H7 (cell line): ENCODE results near the gene CHRM2. TPM values are rescaled to one million over a fixed set of nuclear protein-coding genes. Genes with fewer than 3 reads are reported as not detected.
A peak's percentile ranks its signal among the peaks of the same experiment; 100 is the strongest.

Source experiments
- DNase-seq: peaks from one replicate; pipeline ENCODE4 v3.0.0; 2012
- H3K27me3 ChIP-seq: 2 replicates; pipeline ENCODE4 v1.6.0; 2011; ENCODE audit warnings: mild to moderate bottlenecking, low read length; ENCODE audit not compliant: control insufficient read depth, insufficient read depth
- H3K36me3 ChIP-seq: replicated peaks from 2 replicates; pipeline ENCODE4 v1.5.1; 2011; ENCODE audit warnings: low read length; ENCODE audit not compliant: control insufficient read depth, insufficient read depth
- H3K4me3 ChIP-seq: 2 replicates; pipeline ENCODE4 v1.5.1; 2011; ENCODE audit warnings: low read depth, mild to moderate bottlenecking, control low read depth, low read length, moderate library complexity; ENCODE audit not compliant: insufficient read depth
- total RNA-seq: library from RNA; depleted of rRNA; stranded (reverse); fragments of >200 nt; shearing (Covaris generic); gene quantifications from 2 replicates; pipeline ENCODE4 v1.2.3, GENCODE V29; 2014

The CHRM2 gene
- total RNA-seq, 1 experiment from 2014 or later: not detected

DNA sequence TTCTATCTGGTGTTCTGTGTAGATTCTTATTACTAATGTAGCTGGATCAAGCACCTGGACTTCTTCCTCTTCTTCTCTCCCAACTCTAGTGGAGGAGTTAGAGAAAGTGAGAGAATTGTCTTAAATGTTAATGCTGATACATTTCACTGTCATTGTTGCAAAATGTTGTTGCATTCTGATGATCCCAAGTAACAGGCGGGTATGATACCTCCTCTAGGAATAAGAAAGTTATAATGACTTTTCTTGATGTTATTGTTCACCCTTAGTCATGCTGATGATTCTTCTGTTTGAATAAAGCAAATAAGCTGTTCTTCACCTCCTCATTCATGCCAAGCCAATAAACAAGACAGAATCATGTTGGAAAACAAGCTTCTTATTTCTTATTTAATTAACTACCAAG lies 9.1 kb downstream of the CHRM2 start:
- no peaks in the 10 kb centered on the region for H3K36me3 ChIP-seq
- DNase-seq: no peak
- H3K27me3 ChIP-seq: peaks cover 12% of the 10 kb centered on the region
- H3K4me3 ChIP-seq: no peak overlapping the region

- no peaks in the 10 kb centered on the region for H3K36me3 ChIP-seq
- H3K27me3 ChIP-seq: peaks cover 7% of the 10 kb centered on the region
- DNase-seq: no peak
These were observed 9.5 kb downstream of the CHRM2 start for GRCh38 chr7:136877990-136878389.

DNA sequence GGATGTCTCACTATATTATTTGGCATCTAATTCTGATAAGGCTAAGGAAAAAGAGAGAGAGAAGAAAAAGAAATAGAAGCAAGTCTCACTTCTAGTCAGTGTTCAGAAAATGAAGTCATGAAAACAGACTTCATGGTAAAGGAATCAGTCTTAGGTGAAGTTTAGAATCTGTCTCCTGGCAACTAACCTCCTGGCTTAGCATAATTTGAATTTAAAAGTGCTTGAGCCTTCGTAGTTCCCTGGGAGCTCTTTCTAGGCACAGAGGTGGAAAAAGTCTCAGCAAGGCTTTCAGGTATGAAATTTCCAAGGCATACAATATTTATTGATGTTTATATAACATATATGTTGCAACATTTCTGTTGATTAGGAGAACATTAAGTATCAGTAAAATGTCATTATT lies 10.4 kb downstream of the CHRM2 start:
- H3K36me3 ChIP-seq: no peaks in the 10 kb centered on the region
- no peak for DNase-seq
- H3K4me3 ChIP-seq: no peak overlapping the region
- H3K27me3 ChIP-seq: no peaks in the 10 kb centered on the region

More at GRCh38 chr7:136877990-136878389, 9.5 kb downstream of the CHRM2 start:
- H3K4me3 ChIP-seq: no peak overlapping the region

DNA sequence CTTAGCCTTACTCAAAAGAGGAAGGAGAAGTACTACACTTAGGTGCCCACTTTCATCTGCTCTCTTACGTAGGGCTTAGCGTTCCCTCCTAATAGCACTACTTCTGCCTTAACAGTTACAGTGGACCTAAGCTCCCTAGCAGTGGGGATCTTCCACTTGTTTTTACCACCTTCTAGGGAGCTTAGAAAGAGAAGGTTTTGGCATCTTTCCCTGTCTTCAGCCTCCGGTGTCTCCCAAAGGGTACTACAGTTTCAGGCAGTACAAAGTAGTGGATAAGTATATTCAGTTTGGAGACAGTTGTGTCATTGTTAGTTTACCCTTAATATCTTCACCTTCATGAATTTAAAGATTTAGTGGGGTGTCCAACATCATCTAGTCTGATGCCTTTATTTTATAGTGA lies 14.6 kb downstream of the CHRM2 start:
- H3K27me3 ChIP-seq: no peaks in the 10 kb centered on the region
- H3K4me3 ChIP-seq: no peak overlapping the region
- DNase-seq: peak; percentile 18
- no peaks in the 10 kb centered on the region for H3K36me3 ChIP-seq

DNA sequence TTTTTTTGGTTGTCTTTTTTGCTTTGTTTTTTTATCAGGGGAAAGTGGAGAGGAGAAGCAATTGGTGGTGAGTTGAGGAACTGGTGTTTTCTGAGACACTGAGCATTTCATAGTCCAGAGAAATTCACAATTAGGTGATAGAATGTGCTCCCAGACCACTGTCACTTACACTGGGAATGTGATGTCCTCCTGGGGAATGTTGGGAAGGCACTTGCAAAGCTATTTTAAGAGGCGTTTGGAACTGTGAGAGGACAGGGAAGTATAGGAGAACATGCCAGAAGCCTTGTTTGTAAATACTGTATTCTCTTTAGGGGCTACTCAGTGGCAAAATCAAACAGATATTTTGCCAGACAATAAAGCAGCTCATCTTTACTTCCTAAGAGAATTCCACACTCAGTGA lies 16.0 kb downstream of the CHRM2 start:
- Histone ChIP-seq H3K36me3 (no peaks in the 10 kb centered on the region), H3K27me3 (no peaks in the 10 kb centered on the region), H3K4me3 (no peak overlapping the region)
- no peak for DNase-seq

GRCh38 chr7:136887317-136887716 lies 18.9 kb downstream of the CHRM2 start:
- H3K4me3 ChIP-seq: no peak overlapping the region
- DNase-seq: no peak
- H3K27me3 ChIP-seq: no peaks in the 10 kb centered on the region
- H3K36me3 ChIP-seq: no peaks in the 10 kb centered on the region

- no peaks in the 10 kb centered on the region for H3K36me3 ChIP-seq
- no peaks in the 10 kb centered on the region for H3K27me3 ChIP-seq
- DNase-seq: no peak
- H3K4me3 ChIP-seq: no peak overlapping the region
These were observed 21.9 kb downstream of the CHRM2 start for GRCh38 chr7:136890399-136890798.

GRCh38 chr7:136891850-136892249 lies 23.4 kb downstream of the CHRM2 start:
- H3K4me3 ChIP-seq: no peak overlapping the region
- no peak for DNase-seq
- H3K27me3 ChIP-seq: no peaks in the 10 kb centered on the region
- no peaks in the 10 kb centered on the region for H3K36me3 ChIP-seq

DNA sequence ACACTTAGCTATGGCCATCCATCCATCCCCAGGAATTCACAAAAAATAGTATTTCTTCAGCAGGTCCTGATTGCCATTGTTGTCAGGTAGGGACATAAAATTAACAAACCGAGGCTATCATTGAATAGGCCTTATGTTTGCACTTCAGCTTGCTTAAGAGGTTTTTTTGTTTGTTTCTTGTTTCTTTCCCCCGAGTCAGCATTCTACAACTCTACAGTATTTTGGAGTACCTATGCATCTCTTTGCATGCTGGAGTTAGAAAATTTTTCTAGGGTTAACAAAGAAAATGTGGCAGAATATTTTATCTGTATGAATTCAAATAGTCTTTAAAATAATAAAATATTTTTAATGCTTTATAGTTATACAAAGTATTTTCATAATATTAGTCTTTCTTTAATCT lies 26.3 kb downstream of the CHRM2 start:
- no peak for DNase-seq
- Histone ChIP-seq H3K27me3 (no peaks in the 10 kb centered on the region), H3K4me3 (no peak overlapping the region), H3K36me3 (no peaks in the 10 kb centered on the region)

DNA sequence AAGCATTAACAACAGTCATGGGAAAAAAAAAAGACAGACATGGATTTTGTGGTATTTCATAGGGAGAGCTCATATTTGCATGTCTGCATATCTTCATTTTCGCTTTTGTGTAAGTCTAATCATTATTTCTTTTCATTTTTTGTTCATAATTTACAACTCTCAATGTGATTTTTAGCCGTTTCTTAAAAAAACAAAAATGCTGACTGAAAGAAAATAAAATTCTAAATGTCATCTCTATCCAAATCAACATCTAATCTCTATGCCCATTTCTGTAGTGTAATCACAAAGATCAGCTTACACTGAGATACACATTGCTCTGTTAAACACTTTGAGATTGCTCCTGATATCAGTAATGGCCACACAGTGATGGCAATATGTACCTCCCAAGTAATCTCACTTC lies 29.2 kb downstream of the CHRM2 start:
- DNase-seq: no peak
- Histone ChIP-seq H3K36me3 (no peaks in the 10 kb centered on the region), H3K4me3 (no peak overlapping the region), H3K27me3 (no peaks in the 10 kb centered on the region)

DNA sequence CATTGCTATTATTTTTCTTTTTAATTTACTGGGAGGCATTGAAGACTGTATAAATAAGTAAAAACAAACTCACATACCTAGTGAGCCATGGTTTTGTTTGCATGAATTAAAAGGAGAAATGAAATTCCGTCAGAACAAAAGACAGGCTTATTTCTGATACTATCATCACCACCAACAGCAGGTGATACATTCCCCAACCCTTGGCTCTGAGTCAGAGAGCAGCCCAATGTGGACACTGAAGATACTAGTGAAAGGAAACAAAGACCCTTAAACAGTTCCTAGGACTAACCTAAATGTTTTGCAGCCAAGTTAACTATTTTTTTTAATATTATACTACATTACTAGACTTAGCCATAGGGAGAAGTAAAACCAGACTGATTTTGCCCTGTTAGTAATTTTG lies 31.6 kb downstream of the CHRM2 start:
- H3K36me3 ChIP-seq: no peaks in the 10 kb centered on the region
- DNase-seq: no peak

DNA sequence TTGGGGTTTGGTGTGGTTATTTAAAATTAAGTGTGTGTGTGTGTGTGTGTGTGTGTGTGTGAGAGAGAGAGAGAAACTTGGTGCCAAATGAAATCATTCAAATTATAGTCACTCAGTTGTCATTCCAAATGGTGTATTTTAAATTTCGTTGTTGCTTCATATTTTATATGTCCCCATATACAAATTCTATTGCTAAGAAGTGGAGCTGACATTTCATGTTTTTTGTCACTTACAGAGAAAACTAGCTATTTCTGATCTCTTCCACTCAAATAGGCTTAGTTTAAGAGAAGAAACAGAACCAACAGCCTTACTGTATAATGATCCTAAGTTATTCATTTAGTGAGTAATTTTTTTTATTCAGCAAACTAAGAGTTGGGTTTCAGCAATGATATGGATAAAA lies 42.3 kb downstream of the CHRM2 start:
- no peaks in the 10 kb centered on the region for H3K36me3 ChIP-seq

More for the DNA sequence above, 31.6 kb downstream of the CHRM2 start:
- no peak overlapping the region for H3K4me3 ChIP-seq
- H3K27me3 ChIP-seq: no peaks in the 10 kb centered on the region

DNA sequence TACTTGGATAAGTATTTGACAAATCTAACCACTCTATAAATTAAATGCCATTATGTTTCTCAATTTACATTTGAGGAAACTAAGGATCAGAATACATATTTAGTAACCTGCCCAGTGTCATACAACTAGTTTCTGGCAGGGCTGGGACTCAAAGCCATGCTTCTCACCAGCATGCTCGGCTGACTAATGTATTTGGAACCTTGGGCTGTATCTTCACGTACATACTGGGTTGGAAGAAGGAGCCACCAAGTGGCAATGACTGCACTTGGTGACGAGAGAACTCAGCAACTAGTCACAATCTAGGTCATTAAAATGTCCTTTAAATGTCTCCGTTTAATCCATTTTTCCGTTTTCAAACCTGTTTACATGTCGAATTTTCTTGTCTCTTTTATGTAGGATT lies 42.9 kb downstream of the CHRM2 start:
- no peak for DNase-seq
- H3K36me3 ChIP-seq: no peaks in the 10 kb centered on the region
- H3K27me3 ChIP-seq: no peaks in the 10 kb centered on the region
- H3K4me3 ChIP-seq: no peak overlapping the region

More for the DNA sequence above, 42.3 kb downstream of the CHRM2 start:
- H3K4me3 ChIP-seq: no peak overlapping the region
- no peaks in the 10 kb centered on the region for H3K27me3 ChIP-seq
- DNase-seq: no peak

DNA sequence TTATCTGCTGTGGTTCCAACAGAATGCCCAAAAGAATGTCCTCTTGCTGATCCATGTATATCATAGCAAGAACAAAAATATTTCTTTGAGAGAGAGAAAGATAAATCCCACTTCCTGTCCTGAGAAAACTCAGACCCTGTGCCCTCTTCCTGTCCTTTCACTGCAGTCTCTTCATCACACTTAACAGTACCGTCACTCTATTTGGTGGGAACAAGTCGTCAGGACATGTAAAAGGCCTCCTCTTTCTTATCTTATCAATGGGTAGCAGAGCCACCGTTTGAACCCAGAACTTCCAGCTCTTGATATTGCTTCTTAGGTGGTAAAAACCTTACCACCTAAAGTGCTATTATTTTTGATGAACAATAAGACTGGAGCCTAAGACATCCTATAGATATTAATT lies 43.9 kb downstream of the CHRM2 start:
- H3K36me3 ChIP-seq: no peaks in the 10 kb centered on the region
- no peak for DNase-seq
- H3K4me3 ChIP-seq: no peak overlapping the region
- H3K27me3 ChIP-seq: no peaks in the 10 kb centered on the region

- H3K27me3 ChIP-seq: no peaks in the 10 kb centered on the region
- H3K36me3 ChIP-seq: no peaks in the 10 kb centered on the region
- no peak overlapping the region for H3K4me3 ChIP-seq
- no peak for DNase-seq
These were observed 45.6 kb downstream of the CHRM2 start for GRCh38 chr7:136914016-136914415.

GRCh38 chr7:136919820-136920219 lies 51.4 kb downstream of the CHRM2 start:
- H3K36me3 ChIP-seq: no peaks in the 10 kb centered on the region
- no peak for DNase-seq
- no peaks in the 10 kb centered on the region for H3K27me3 ChIP-seq
- H3K4me3 ChIP-seq: no peak overlapping the region
